ENCODE results near the gene HS6ST1. TPM values are rescaled to one million over a fixed set of nuclear protein-coding genes. Genes with fewer than 3 reads are reported as not detected.

The HS6ST1 gene
- total RNA-seq, 1 donor from 2014 or later = 21.8 TPM

Other genes with a start within 250 kb of the HS6ST1 start
- 33.0 TPM for gene UGGT1, start 227.7 kb downstream of the HS6ST1 start, total RNA-seq